ENCODE data around the gene PRCP.

The PRCP gene

DNA sequence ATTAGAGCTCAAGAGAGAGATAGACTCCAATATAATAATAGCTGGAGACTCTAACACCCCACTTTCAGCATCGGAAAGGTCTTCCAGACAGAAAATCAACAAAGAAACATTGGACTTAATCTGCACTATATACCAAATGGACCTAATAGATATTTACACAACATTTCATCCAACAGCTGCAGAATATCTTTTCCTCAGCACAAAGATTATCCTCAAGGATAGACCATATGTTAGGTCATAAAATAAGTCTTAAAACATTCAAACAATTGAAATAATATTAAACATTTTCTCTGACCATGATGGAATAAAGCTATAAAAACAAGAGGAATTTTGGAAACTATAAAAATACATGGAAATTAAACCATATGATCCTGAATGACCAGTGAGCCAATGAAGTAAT, 121.5 kb downstream of the PRCP start:
- Histone ChIP-seq H3K27me3 (ENCODE audit: control insufficient read depth, insufficient read depth, low read length) (no peaks in the 10 kb centered on the region), H3K9me3 (ENCODE audit: control insufficient read depth, insufficient read depth, low read length) (peaks cover 4% of the 10 kb centered on the region; the same call in 1 of the 2 replicates), H3K4me3 (ENCODE audit: low read depth, low read length) (no peak overlapping the region), H3K9ac (ENCODE audit: low read depth, low read length) (no peak overlapping the region), H3K4me1 (ENCODE audit: control insufficient read depth, insufficient read depth, low read length) (0 out of 2 replicates have a peak, but pooled peaks cover 2% of the 10 kb centered on the region), H3K27ac (ENCODE audit: low read depth, low read length) (no peak overlapping the region), H3K36me3 (ENCODE audit: control insufficient read depth, insufficient read depth, low read length) (no peaks in the 10 kb centered on the region)

- Histone ChIP-seq H3K9me3 (ENCODE audit: control insufficient read depth, insufficient read depth, low read length) (no peaks in the 10 kb centered on the region), H3K4me3 (ENCODE audit: low read depth, low read length) (no peak overlapping the region), H3K27ac (ENCODE audit: low read depth, low read length) (peak overlapping the region; percentile 4), H3K36me3 (ENCODE audit: control insufficient read depth, insufficient read depth, low read length) (no peaks in the 10 kb centered on the region), H3K9ac (ENCODE audit: low read depth, low read length) (no peak overlapping the region), H3K27me3 (ENCODE audit: control insufficient read depth, insufficient read depth, low read length) (no peaks in the 10 kb centered on the region), H3K4me1 (ENCODE audit: control insufficient read depth, insufficient read depth, low read length) (0 out of 2 replicates have a peak, but pooled peaks cover 2% of the 10 kb centered on the region)
These were observed 123.9 kb downstream of the PRCP start for GRCh38 chr11:82776377-82776776.

DNA sequence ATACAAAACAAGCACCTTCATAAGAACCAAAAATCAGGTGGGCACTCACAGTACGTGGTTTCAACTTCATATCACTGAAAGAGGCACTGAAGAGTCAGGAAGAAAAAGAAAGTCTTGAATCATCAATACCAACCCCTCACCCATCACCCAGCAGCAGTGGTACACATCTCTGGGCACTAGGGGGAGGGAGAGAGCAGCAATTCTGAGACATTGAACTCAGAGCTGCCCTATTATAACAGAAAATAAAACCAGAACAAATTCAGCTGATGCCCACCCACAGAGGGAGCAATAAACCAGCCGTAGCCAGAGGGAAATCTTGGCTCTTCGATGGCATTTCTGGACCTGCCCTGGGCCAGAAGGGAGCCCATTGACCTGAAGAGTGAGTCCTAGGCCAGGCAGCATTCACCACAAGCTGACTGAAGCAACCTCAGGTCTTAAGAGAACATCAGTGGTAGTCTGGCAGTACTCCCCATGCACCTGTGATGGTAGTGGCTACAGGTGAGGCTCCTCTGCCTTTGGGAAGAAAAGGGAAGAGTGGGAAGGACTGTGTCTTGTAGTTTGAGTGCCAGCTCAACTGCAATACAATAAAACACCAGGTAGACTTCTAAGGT, 124.4 kb downstream of the PRCP start:
- H3K4me3 ChIP-seq (ENCODE audit: low read depth, low read length) = no peak overlapping the region
- H3K4me1 ChIP-seq (ENCODE audit: control insufficient read depth, insufficient read depth, low read length) = 0 out of 2 replicates have a peak, but pooled peaks cover 2% of the 10 kb centered on the region
- H3K9me3 ChIP-seq (ENCODE audit: control insufficient read depth, insufficient read depth, low read length) = no peaks in the 10 kb centered on the region
- no peaks in the 10 kb centered on the region for H3K27me3 ChIP-seq (ENCODE audit: control insufficient read depth, insufficient read depth, low read length)
- H3K9ac ChIP-seq (ENCODE audit: low read depth, low read length) = no peak overlapping the region
- peak overlapping the region; percentile 4 for H3K27ac ChIP-seq (ENCODE audit: low read depth, low read length)
- no peaks in the 10 kb centered on the region for H3K36me3 ChIP-seq (ENCODE audit: control insufficient read depth, insufficient read depth, low read length)

GRCh38 chr11:82775218-82775617, 125.0 kb downstream of the PRCP start:
- H3K36me3 ChIP-seq (ENCODE audit: control insufficient read depth, insufficient read depth, low read length) = no peaks in the 10 kb centered on the region
- H3K4me3 ChIP-seq (ENCODE audit: low read depth, low read length) = no peak overlapping the region
- H3K9ac ChIP-seq (ENCODE audit: low read depth, low read length) = no peak overlapping the region
- H3K27me3 ChIP-seq (ENCODE audit: control insufficient read depth, insufficient read depth, low read length) = no peaks in the 10 kb centered on the region
- no peak overlapping the region for H3K27ac ChIP-seq (ENCODE audit: low read depth, low read length)
- H3K4me1 ChIP-seq (ENCODE audit: control insufficient read depth, insufficient read depth, low read length) = 0 out of 2 replicates have a peak, but pooled peaks cover 2% of the 10 kb centered on the region
- H3K9me3 ChIP-seq (ENCODE audit: control insufficient read depth, insufficient read depth, low read length) = no peaks in the 10 kb centered on the region
